Sciatic nerve (tissue), 2 donors: ENCODE measurements around the gene FBXL2. TPM values are rescaled to one million over a fixed set of nuclear protein-coding genes. Genes with fewer than 3 reads are reported as not detected.
"Not testable (repeated sequence)": the region's sequence is repeated elsewhere in the genome, so short reads cannot be mapped to it uniquely, and the experiment has no call there.

Experiments used
- ATAC-seq: fragments of 200-7000 bp; cut with Tn5 transposase; one replicate; pipeline ENCODE4 v1.9.1; 2020; ENCODE audit warnings: mild to moderate bottlenecking, moderate library complexity
- DNase-seq: peaks from one replicate; pipeline ENCODE4 v3.0.0-alpha.2; 2020; ENCODE audit warnings: low spot score
- intact Hi-C: fragments of 100-400 bp; cut with DNase I; formaldehyde crosslinking; loops from one replicate; pipeline ENCODE4 v1.14.2; 2022
- total RNA-seq: library from RNA; stranded (reverse); fragmentation: NEBNext Ultra II Directional; extraction: Animal tissue kit (Norgen Biotek cat#: 25700); gene quantifications from one replicate; pipeline ENCODE4 v1.2.1, GENCODE V29; 2021
- donor health status: DM: no; HTN: no; CAD: no.
- donor health status: DM: no; HTN: no; CAD: no.

The FBXL2 gene
- total RNA-seq, 1 donor from 2014 or later: 22.4 TPM

DNA sequence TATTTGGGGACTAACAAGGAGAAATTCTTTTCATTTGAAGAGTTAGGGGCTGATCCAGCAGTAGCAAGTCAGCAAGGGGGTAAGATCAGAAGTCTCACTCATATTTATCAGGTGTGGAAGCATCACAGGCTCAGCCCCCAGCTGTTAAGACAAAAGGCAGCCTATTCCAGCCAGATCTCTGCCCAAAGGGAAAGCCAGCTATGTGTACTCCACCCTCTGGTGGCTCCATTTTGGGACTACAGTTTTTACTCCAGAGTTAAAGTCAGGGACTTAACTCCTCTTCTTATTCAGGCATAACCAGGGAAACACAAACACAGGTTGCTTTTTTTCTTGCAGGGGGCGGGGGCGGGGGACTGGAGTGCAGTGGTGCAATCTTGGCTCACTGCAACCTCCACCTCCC is 143.7 kb downstream of the FBXL2 start:
- intact Hi-C loops: no loop called here
- no peak for DNase-seq
- ATAC-seq: no peak

DNA sequence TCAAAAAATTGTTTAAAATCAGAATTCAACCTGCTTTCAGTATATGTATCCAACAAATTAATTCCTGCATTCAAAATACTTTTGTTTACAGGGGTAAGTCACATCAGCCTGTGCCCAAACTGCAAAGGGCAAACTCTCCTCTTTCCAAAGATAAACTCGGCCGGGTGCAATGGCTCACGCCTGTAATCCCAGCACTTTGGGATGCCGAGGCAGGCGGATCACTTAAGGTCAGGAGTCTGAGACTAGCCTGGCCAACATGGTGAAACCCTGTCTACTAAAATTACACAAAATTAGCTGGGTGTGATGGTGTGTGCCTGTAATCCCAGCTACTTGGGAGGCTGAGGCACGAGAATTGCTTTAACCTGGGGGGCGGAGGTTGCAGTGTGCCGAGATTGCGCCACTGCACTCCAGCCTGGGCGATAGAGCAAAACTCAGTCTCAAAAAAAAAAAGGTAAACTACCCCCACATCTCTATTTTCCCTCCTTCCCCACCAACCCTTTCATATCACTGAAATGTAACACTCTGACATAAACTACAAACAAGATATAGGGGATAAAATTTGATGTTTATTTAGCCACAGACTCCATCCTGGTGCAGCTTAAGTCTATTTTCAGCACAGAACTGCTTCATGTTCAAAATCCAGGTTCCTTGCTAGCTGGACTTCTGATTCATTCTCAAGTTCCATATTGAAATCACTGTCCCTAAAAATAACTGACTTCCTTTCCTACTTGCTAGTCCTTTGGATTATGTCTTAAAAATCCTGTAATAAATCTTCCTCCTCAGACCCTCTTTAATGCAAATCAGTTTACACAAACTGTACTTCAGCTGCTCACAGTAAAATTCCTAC is 147.6 kb downstream of the FBXL2 start:
- intact Hi-C loops: no loop called here
- no peak for ATAC-seq
- DNase-seq: no peak

DNA sequence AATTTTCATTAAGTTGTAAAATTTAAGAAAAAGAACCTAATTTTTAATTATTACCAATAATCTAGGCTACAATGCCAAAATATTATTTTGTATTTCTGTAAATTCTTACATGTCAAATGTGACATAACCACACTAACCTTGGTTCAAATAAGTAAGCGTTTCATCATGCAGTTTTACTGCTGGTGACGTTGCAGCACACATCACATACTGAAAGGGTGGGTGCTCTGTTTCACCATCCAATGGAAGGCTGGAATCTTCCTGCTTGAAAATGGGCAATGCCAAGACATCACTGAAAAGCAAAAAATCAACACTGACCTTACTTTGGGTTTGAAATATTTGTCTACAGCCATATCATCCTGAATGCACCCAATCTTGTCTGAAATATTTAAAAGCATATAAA is 148.2 kb downstream of the FBXL2 start:
- no peak for DNase-seq
- no peak for ATAC-seq
- intact Hi-C loops: no loop called here

DNA sequence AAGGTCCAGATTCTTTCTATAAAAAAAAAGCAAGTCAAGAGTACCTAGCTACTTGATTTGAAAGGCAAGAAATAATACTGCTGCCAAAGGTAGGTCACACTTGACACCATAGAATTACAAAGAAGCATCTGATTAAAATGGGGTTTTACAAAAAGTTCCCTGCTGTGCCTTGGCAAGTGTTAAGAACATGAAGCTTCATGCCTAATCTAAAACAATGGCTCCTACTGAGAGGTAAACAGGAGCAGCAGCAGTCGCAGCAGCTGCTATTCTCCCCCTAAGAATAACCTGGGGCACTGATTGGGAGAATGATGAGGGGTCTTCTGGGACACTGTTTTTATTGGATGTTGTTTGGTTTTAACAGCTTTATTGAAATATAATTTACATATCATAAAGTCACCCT is 148.8 kb downstream of the FBXL2 start:
- intact Hi-C loops: no loop called here
- no peak for ATAC-seq
- DNase-seq: no peak

DNA sequence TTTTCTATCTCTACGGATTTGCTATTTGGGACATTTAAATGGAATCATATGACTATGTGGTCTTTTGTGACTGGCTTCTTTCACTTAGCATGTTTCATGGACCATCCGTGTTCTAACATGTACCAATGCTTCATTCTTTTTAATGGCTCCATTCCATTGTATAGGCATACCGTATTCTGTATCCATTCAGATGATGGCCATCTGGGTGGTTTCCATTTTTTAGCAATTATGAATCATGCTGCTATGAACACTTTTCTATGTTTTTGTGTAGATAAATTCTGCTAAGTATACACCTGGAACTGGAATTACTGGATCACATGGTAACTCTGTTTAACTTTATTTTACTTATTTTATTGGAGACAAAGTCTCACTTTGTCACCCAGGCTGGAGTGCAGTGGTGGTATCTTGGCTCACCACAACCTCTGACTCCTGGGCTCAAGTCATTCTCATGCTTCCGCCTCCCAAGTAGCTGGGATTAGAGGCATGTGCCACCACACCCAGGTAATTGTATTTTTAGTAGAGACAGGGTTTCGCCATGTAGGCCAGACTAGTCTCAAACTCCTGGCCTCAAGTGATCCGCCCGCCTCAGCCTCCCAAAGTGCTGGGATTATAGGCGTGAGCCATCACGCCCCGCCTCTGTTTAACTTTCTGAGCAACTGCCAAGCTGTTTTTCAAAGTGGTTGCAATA is 149.5 kb downstream of the FBXL2 start:
- ATAC-seq (no peak), DNase-seq (no peak)
- intact Hi-C loops: no loop called here

DNA sequence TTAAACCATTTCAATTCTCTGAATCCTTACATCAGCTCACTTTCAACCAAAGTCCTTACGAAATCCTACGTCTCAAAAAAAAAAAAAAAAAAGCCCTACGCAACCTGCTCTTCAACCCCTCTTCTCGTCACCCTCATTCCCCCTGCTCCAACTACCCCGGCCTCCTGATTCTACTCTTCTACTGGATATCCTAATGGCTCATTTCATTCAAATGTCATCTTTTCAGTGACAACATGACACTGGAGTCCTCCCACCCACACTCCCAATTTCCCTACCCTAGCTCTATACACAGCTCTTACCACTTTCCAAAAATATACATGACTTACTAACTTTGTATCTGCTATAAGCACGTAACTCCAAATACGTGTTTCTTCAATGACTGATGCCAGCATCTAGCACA is 151.5 kb downstream of the FBXL2 start:
- intact Hi-C loops: no loop called here
- DNase-seq (no peak), ATAC-seq (no peak)

- ATAC-seq: not testable (repeated sequence)
Measured at GRCh38 chr3:33429306-33429705, 152.1 kb downstream of the FBXL2 start.

DNA sequence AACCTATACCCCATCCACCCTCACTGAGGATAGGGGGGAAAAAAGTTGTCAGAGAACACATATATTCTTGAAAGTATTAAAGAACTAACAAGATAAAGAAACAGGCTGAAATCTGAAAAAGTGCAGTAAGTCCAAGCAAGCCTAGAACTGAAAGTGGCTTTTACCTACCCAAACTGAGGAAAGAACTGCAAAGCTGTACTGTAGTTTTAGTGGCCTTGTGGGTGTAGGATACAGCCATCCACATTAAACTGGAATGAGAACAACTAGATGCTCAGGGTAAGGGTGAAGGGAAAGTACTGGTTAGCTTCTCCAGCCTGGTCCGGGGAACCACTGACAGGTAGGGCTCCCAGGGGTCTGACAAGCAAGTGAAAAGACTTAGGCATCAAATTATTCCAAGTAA is 152.8 kb downstream of the FBXL2 start:
- no peak for ATAC-seq
- no peak for DNase-seq
- intact Hi-C loops: no loop called here

More at GRCh38 chr3:33429306-33429705, 152.1 kb downstream of the FBXL2 start:
- intact Hi-C loops, DNase-seq: not testable (repeated sequence)

GRCh38 chr3:33430571-33430970 is 153.3 kb downstream of the FBXL2 start:
- intact Hi-C loops: no loop called here
- ATAC-seq: no peak
- no peak for DNase-seq

GRCh38 chr3:33433843-33434242 is 156.6 kb downstream of the FBXL2 start:
- DNase-seq: no peak
- intact Hi-C loops: no loop called here
- ATAC-seq: no peak

Other genes with a start within 250 kb of the FBXL2 start
- 33.8 TPM for gene GLB1, start 180.3 kb upstream of the FBXL2 start, total RNA-seq
- gene TMPPE, start 180.3 kb upstream of the FBXL2 start, total RNA-seq: 6.2 TPM
- gene CRTAP, start 163.4 kb upstream of the FBXL2 start, total RNA-seq: 245 TPM
- gene SUSD5, start 58.6 kb upstream of the FBXL2 start, total RNA-seq: 1.6 TPM
- gene UBP1, start 163.0 kb downstream of the FBXL2 start, total RNA-seq: 46.3 TPM